WTC11 (cell line): ENCODE measurements around the gene PCSK9. TPM values are rescaled to one million over a fixed set of nuclear protein-coding genes. Genes with fewer than 3 reads are reported as not detected.

Experiments
- ATAC-seq: fragments of 200-7000 bp; cut with Tn5 transposase; 2 replicates; pipeline ENCODE4 v1.10.0; 2021; ENCODE audit warnings: mild to moderate bottlenecking, moderate library complexity
- CTCF ChIA-PET: fragments of 300-600 bp; sonication (Branson Sonifier 250); formaldehyde crosslinking; loops from one replicate; lab custom pipeline; 2021; ENCODE audit warnings: antibody characterized with exemption; lab: Charles Lee
- POLR2A ChIA-PET: fragments of 350-600 bp; sonication (Branson Sonifier 250); formaldehyde crosslinking; loops from one replicate; lab custom pipeline; 2021; ENCODE audit warnings: antibody characterized with exemption; lab: Charles Lee
- DNase-seq: peaks from one replicate; pipeline ENCODE4 v3.0.0; 2021; ENCODE audit warnings: low spot score
- H3K27ac Mint-ChIP-seq: 2 replicates; pipeline ENCODE4 v1.8.0; 2021; ENCODE audit warnings: mixed read lengths
- H3K27me3 Mint-ChIP-seq: 2 replicates; pipeline ENCODE4 v1.8.0; 2021; ENCODE audit warnings: low read depth, mild to moderate bottlenecking, moderate library complexity, mixed read lengths
- H3K36me3 Mint-ChIP-seq: 2 replicates; pipeline ENCODE4 v1.8.0; 2021; ENCODE audit warnings: mixed read lengths
- H3K4me1 Mint-ChIP-seq: 2 replicates; pipeline ENCODE4 v1.8.0; 2022; ENCODE audit warnings: mixed read lengths
- H3K4me3 Mint-ChIP-seq: 2 replicates; pipeline ENCODE4 v1.8.0; 2021; ENCODE audit warnings: mild to moderate bottlenecking, moderate library complexity, mixed read lengths
- H3K9me3 Mint-ChIP-seq: 2 replicates; pipeline ENCODE4 v1.8.0; 2021; ENCODE audit warnings: mixed read lengths
- ATF1 ChIP-seq: sonication (generic); formaldehyde crosslinking; IDR thresholded peaks from 2 replicates; pipeline ENCODE4 v1.8.1; 2023; ENCODE audit warnings: mild to moderate bottlenecking, moderate library complexity, missing genetic modification reagents
- CBFB ChIP-seq: sonication (generic); formaldehyde crosslinking; IDR thresholded peaks from 2 replicates; pipeline ENCODE4 v1.8.1; 2022; ENCODE audit warnings: mild to moderate bottlenecking, low read depth, missing genetic modification reagents
- CTCF ChIP-seq: fragments of 200-600 bp; IDR thresholded peaks from 2 replicates; pipeline ENCODE4 v1.8.0; 2022; ENCODE audit warnings: antibody characterized with exemption
- EMX1 ChIP-seq: fragments of 250-450 bp; sonication (Bioruptor Pico); IDR thresholded peaks from 2 replicates; pipeline ENCODE4 v1.8.0; 2021; ENCODE audit warnings: mild to moderate bottlenecking
- GRHL2 ChIP-seq: fragments of 250-450 bp; sonication (Bioruptor Pico); IDR thresholded peaks from 2 replicates; pipeline ENCODE4 v1.8.0; 2022; ENCODE audit warnings: mild to moderate bottlenecking, moderate library complexity; ENCODE audit not compliant: insufficient replicate concordance, severe bottlenecking
- JAZF1 ChIP-seq: fragments of 250-450 bp; sonication (Bioruptor Pico); IDR thresholded peaks from 2 replicates; pipeline ENCODE4 v1.9.0; 2021; ENCODE audit warnings: moderate library complexity, mild to moderate bottlenecking, inconsistent platforms
- KAT7 ChIP-seq: sonication (generic); formaldehyde crosslinking; IDR thresholded peaks from 2 replicates; pipeline ENCODE4 v1.8.1; 2023; ENCODE audit warnings: missing genetic modification reagents, mild to moderate bottlenecking, borderline replicate concordance
- MAX ChIP-seq: sonication (generic); formaldehyde crosslinking; IDR thresholded peaks from 2 replicates; pipeline ENCODE4 v1.8.0; 2022; ENCODE audit warnings: mild to moderate bottlenecking, missing genetic modification reagents
- NR1H2 ChIP-seq: sonication (generic); formaldehyde crosslinking; IDR thresholded peaks from 2 replicates; pipeline ENCODE4 v1.9.0; 2021; ENCODE audit warnings: mild to moderate bottlenecking, moderate library complexity, missing genetic modification reagents
- NR3C1 ChIP-seq: sonication (generic); formaldehyde crosslinking; conservative IDR thresholded peaks from 2 replicates; pipeline ENCODE4 v1.8.1; 2023; ENCODE audit warnings: low read depth, mild to moderate bottlenecking, missing genetic modification reagents
- PRDM15 ChIP-seq: sonication (generic); formaldehyde crosslinking; IDR thresholded peaks from 2 replicates; pipeline ENCODE4 v1.8.0; 2022; ENCODE audit warnings: missing genetic modification reagents
- TP53 ChIP-seq: sonication (generic); formaldehyde crosslinking; IDR thresholded peaks from 2 replicates; pipeline ENCODE4 v1.8.1; 2023; ENCODE audit warnings: mild to moderate bottlenecking, missing genetic modification reagents
- ZNF671 ChIP-seq: fragments of 250-450 bp; sonication (Bioruptor Pico); IDR thresholded peaks from 2 replicates; pipeline ENCODE4 v1.8.0; 2021; ENCODE audit warnings: mild to moderate bottlenecking
- total RNA-seq: library from RNA; stranded (reverse); gene quantifications from 3 replicates; pipeline ENCODE4 v1.2.3, GENCODE V29; 2021
- TF ChIP-seq, protein P1 (sequence below): sonication (generic); formaldehyde crosslinking; IDR thresholded peaks from 2 replicates; pipeline ENCODE4 v1.8.0; 2022; ENCODE audit warnings: mild to moderate bottlenecking, missing genetic modification reagents
- TF ChIP-seq, protein P2 (sequence below): fragments of 250-450 bp; sonication (Bioruptor Pico); IDR thresholded peaks from 2 replicates; pipeline ENCODE4 v1.8.0; 2021; ENCODE audit warnings: mild to moderate bottlenecking
- TF ChIP-seq, protein P3 (sequence below): sonication (generic); formaldehyde crosslinking; IDR thresholded peaks from 2 replicates; pipeline ENCODE4 v1.8.1; 2023; ENCODE audit warnings: mild to moderate bottlenecking, missing genetic modification reagents
- TF ChIP-seq, protein P4 (sequence below): fragments of 250-450 bp; sonication (Bioruptor Pico); IDR thresholded peaks from 2 replicates; pipeline ENCODE4 v1.9.0; 2021; ENCODE audit warnings: moderate library complexity, mild to moderate bottlenecking, inconsistent platforms, borderline replicate concordance

The PCSK9 gene
- total RNA-seq, 1 experiment from 2014 or later: 73.2 TPM

DNA sequence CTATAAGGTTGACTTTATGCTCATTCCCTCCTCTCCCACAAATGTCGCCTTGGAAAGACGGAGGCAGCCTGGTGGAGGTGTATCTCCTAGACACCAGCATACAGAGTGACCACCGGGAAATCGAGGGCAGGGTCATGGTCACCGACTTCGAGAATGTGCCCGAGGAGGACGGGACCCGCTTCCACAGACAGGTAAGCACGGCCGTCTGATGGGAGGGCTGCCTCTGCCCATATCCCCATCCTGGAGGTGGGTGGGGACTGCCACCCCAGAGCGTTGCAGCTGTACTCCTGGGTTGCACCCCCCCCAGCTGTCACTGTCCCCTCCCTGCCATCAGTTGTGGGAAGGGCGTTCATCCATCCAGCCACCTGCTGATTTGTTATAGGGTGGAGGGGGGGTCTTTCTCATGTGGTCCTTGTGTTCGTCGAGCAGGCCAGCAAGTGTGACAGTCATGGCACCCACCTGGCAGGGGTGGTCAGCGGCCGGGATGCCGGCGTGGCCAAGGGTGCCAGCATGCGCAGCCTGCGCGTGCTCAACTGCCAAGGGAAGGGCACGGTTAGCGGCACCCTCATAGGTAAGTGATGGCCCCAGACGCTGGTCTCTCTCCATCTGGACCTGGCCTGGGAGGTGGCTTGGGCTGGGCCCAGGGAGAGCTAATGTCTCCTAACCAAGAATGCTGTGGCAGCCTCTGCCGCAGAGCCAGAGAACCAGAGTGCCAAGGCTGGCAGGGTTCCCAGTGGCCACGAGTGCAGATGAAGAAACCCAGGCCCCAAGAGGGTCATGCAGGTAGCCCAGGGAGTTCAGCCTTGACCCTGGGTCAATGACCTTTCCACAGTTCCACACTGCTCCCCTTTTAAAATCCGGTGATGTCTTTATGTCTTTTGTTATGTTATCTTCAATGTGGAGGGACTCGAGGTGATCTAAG is 13.1 kb downstream of the PCSK9 start:
- Mint-ChIP-seq H3K4me3 (no peak overlapping the region), H3K9me3 (no peaks in the 10 kb centered on the region), H3K36me3 (peaks cover 23% of the 10 kb centered on the region), H3K27ac (no peak overlapping the region), H3K27me3 (no peaks in the 10 kb centered on the region), H3K4me1 (no peaks in the 10 kb centered on the region)
- POLR2A ChIA-PET: no interaction called here
- no peak for ATAC-seq
- no peak for DNase-seq
- CTCF ChIA-PET: interaction anchor here (2.7 kb wide), 1 partner anchor 30 kb away, joined by 10 read pairs; no protein-coding TSS in a partner anchor
- no peak for TF ChIP-seq JAZF1
- TF ChIP-seq CTCF: no peak
- TF ChIP-seq, protein P1, sequence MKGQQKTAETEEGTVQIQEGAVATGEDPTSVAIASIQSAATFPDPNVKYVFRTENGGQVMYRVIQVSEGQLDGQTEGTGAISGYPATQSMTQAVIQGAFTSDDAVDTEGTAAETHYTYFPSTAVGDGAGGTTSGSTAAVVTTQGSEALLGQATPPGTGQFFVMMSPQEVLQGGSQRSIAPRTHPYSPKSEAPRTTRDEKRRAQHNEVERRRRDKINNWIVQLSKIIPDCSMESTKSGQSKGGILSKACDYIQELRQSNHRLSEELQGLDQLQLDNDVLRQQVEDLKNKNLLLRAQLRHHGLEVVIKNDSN: no peak
- TF ChIP-seq EMX1 (CRISPR knock-in tag): no peak
- TF ChIP-seq, protein P2, sequence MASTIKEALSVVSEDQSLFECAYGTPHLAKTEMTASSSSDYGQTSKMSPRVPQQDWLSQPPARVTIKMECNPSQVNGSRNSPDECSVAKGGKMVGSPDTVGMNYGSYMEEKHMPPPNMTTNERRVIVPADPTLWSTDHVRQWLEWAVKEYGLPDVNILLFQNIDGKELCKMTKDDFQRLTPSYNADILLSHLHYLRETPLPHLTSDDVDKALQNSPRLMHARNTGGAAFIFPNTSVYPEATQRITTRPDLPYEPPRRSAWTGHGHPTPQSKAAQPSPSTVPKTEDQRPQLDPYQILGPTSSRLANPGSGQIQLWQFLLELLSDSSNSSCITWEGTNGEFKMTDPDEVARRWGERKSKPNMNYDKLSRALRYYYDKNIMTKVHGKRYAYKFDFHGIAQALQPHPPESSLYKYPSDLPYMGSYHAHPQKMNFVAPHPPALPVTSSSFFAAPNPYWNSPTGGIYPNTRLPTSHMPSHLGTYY (CRISPR knock-in tag): no peak
- no peak for TF ChIP-seq CBFB (CRISPR knock-in tag)
- no peak for TF ChIP-seq ATF1 (CRISPR knock-in tag)
- TF ChIP-seq ZNF671 (CRISPR knock-in tag): no peak
- no peak for TF ChIP-seq TP53 (CRISPR knock-in tag)
- TF ChIP-seq KAT7: no peak
- TF ChIP-seq NR3C1 (CRISPR knock-in tag): no peak

DNA sequence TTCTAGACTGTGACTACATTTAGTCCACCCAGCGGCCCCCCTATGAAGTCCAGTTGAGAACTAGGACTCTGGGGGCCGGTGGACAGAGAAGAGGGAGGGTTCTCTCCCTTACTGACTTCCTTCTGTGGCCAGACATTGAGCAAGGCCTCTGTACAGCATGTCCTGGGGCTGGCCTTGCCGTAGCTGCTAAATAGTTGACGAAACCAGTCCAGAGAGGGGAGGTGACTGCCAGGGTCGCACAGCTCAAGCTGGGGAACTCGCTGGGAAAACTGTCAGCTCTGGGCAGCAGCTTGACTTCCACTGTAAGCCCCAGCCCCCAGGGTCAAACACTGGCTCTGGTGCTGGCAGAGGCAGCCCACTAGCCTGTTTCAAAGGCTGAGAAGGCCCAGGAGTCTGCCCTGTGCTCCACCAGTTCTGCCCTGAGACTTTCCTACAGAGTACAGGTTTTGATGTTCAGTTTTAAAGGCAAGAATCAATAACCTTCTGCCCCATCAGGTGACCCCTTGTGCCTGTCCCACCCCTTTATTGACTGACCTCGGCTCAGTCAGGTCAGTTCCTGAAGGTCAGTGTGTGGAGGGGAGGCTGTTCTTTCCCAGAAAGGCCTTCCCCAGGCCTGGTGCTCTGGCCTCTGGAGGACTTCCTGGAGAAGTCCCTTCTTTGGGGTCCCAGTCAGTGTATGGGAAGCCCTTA is 14.1 kb downstream of the PCSK9 start:
- no peak for ATAC-seq
- CTCF ChIA-PET: interaction anchor here (2.7 kb wide), 1 partner anchor 31 kb away, joined by 10 read pairs; no protein-coding TSS in a partner anchor
- POLR2A ChIA-PET: no interaction called here
- Mint-ChIP-seq H3K27me3 (no peaks in the 10 kb centered on the region), H3K9me3 (no peaks in the 10 kb centered on the region), H3K4me3 (no peak overlapping the region), H3K36me3 (peaks cover 28% of the 10 kb centered on the region), H3K27ac (no peak overlapping the region), H3K4me1 (no peaks in the 10 kb centered on the region)
- DNase-seq: no peak
- TF ChIP-seq GRHL2 (CRISPR knock-in tag): no peak
- TF ChIP-seq, protein P3, sequence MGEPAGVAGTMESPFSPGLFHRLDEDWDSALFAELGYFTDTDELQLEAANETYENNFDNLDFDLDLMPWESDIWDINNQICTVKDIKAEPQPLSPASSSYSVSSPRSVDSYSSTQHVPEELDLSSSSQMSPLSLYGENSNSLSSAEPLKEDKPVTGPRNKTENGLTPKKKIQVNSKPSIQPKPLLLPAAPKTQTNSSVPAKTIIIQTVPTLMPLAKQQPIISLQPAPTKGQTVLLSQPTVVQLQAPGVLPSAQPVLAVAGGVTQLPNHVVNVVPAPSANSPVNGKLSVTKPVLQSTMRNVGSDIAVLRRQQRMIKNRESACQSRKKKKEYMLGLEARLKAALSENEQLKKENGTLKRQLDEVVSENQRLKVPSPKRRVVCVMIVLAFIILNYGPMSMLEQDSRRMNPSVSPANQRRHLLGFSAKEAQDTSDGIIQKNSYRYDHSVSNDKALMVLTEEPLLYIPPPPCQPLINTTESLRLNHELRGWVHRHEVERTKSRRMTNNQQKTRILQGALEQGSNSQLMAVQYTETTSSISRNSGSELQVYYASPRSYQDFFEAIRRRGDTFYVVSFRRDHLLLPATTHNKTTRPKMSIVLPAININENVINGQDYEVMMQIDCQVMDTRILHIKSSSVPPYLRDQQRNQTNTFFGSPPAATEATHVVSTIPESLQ: no peak

DNA sequence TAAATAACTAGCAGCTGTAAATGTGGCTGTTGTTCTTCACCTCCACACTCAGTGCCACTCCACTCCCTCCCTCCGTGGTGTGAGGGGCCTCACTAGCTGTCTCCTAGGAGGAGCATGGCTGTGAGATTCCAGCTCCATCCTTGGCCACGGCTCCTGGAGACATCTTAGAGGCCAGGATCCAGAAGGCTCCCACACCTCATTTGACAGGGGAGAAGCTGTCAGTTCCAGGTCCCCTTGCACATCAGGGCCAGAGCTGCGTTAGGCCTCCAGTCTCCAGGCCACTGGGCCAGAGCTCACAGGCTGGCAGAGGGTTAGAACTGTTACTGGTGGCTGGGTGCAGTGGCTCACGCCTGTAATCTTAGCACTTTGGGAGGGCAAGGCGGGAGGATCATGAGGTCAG is 15.0 kb downstream of the PCSK9 start:
- Mint-ChIP-seq H3K4me1 (no peaks in the 10 kb centered on the region), H3K36me3 (peaks cover 31% of the 10 kb centered on the region), H3K27ac (no peak overlapping the region), H3K9me3 (no peaks in the 10 kb centered on the region), H3K27me3 (no peaks in the 10 kb centered on the region), H3K4me3 (no peak overlapping the region)
- ChIA-PET CTCF (interaction anchor here (1.2 to 2.7 kb wide), 3 partner anchors 32 to 284 kb away, joined by 3 to 10 read pairs (median 5); no protein-coding TSS in a partner anchor), POLR2A (no interaction called here)
- DNase-seq: no peak
- ATAC-seq: no peak
- TF ChIP-seq, protein P4, sequence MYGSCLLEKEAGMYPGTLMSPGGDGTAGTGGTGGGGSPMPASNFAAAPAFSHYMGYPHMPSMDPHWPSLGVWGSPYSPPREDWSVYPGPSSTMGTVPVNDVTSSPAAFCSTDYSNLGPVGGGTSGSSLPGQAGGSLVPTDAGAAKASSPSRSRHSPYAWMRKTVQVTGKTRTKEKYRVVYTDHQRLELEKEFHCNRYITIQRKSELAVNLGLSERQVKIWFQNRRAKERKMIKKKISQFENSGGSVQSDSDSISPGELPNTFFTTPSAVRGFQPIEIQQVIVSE (CRISPR knock-in tag): no peak
- TF ChIP-seq PRDM15 (no peak), NR1H2 (CRISPR knock-in tag) (no peak), MAX (CRISPR knock-in tag) (no peak)
